ENCODE measurements around the gene GNAI3.

GNAI3 gene

DNA sequence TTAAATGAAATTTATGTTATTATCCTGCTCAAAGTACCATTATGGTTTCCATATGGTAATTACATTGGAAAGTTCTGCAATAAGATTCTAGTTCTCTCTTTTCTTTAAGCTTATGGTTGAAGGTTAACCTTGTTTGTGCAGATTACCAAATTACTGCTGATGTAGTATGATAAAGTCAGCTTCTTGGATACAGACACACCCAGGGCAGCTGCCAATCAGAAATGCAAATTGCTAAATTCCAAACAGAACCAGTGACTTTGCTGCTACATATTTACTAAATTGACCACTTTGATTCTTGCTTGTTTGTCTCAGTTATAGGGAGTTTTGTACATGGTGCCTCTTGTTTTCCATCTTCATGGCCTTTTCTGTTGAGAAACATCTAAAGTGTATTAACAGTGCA is 44.5 kb downstream of the GNAI3 start:
- H3K4me1 ChIP-seq (ENCODE audit: control insufficient read depth, low read length), result no peaks in the 10 kb centered on the region
- H3K27me3 ChIP-seq (ENCODE audit: control insufficient read depth, low read length), result no peaks in the 10 kb centered on the region
- H3K36me3 ChIP-seq (ENCODE audit: control insufficient read depth, low read length), result peaks cover 48% of the 10 kb centered on the region
- TF ChIP-seq, protein P1, sequence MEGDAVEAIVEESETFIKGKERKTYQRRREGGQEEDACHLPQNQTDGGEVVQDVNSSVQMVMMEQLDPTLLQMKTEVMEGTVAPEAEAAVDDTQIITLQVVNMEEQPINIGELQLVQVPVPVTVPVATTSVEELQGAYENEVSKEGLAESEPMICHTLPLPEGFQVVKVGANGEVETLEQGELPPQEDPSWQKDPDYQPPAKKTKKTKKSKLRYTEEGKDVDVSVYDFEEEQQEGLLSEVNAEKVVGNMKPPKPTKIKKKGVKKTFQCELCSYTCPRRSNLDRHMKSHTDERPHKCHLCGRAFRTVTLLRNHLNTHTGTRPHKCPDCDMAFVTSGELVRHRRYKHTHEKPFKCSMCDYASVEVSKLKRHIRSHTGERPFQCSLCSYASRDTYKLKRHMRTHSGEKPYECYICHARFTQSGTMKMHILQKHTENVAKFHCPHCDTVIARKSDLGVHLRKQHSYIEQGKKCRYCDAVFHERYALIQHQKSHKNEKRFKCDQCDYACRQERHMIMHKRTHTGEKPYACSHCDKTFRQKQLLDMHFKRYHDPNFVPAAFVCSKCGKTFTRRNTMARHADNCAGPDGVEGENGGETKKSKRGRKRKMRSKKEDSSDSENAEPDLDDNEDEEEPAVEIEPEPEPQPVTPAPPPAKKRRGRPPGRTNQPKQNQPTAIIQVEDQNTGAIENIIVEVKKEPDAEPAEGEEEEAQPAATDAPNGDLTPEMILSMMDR (IDR thresholded peaks at IDR 0.05; ENCODE audit: low read depth, low read length, poor library complexity, severe bottlenecking), result no peak
- TF ChIP-seq EZH2phosphoT487 (IDR thresholded peaks at IDR 0.05; ENCODE audit: borderline replicate concordance, low read length), result no peak
- H3K4me3 ChIP-seq (ENCODE audit: low read length), result no peak overlapping the region
- H3F3A ChIP-seq (ENCODE audit: control insufficient read depth, insufficient read depth), result no peaks in the 10 kb centered on the region
- no peaks in the 10 kb centered on the region for H3K79me2 ChIP-seq (ENCODE audit: control insufficient read depth, low read length)
- H3K9me2 ChIP-seq (replicated peaks; ENCODE audit: control insufficient read depth, low read length), result no peaks in the 10 kb centered on the region
- no peak overlapping the region for H3K27ac ChIP-seq (ENCODE audit: low read depth, low read length)
- no peaks in the 10 kb centered on the region for H4K20me1 ChIP-seq (ENCODE audit: control insufficient read depth, insufficient read depth, low read depth, low read length)
- H3K9me3 ChIP-seq (ENCODE audit: control insufficient read depth, insufficient read depth, low read length), result no peaks in the 10 kb centered on the region
- H3K4me2 ChIP-seq (ENCODE audit: low read length), result no peak overlapping the region

DNA sequence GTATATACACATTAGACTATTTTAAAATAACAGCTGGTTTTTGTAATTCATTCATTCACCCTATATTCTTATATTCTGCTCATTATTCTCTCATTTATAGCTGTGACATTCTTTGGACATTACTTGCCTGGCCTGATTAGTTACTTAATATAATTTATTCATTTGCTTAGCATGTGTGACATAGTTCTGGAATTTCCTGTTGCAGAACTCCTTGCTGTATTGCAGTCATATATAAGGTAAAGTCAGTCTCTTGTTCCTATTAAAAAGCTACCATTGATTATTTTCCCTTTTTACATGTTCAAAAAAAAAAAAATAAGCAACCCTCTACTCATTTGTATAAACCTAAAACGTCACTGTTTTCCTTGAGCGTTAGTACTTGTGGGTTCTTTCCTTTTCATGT is 47.1 kb downstream of the GNAI3 start:
- Histone ChIP-seq H3K79me2 (ENCODE audit: control insufficient read depth, low read length) (no peaks in the 10 kb centered on the region), H3K9me2 (replicated peaks; ENCODE audit: control insufficient read depth, low read length) (no peaks in the 10 kb centered on the region), H3K4me2 (ENCODE audit: low read length) (no peak overlapping the region), H3K27me3 (ENCODE audit: control insufficient read depth, low read length) (no peaks in the 10 kb centered on the region), H3K27ac (ENCODE audit: low read depth, low read length) (no peak overlapping the region), H4K20me1 (ENCODE audit: control insufficient read depth, insufficient read depth, low read depth, low read length) (no peaks in the 10 kb centered on the region), H3K9me3 (ENCODE audit: control insufficient read depth, insufficient read depth, low read length) (no peaks in the 10 kb centered on the region), H3K4me3 (ENCODE audit: low read length) (no peak overlapping the region), H3K36me3 (ENCODE audit: control insufficient read depth, low read length) (peaks cover 33% of the 10 kb centered on the region), H3K4me1 (ENCODE audit: control insufficient read depth, low read length) (no peaks in the 10 kb centered on the region), H3F3A (ENCODE audit: control insufficient read depth, insufficient read depth) (no peaks in the 10 kb centered on the region)
- TF ChIP-seq EZH2phosphoT487 (IDR thresholded peaks at IDR 0.05; ENCODE audit: borderline replicate concordance, low read length), result no peak
- TF ChIP-seq, protein P1 (IDR thresholded peaks at IDR 0.05; ENCODE audit: low read depth, low read length, poor library complexity, severe bottlenecking), result no peak

DNA sequence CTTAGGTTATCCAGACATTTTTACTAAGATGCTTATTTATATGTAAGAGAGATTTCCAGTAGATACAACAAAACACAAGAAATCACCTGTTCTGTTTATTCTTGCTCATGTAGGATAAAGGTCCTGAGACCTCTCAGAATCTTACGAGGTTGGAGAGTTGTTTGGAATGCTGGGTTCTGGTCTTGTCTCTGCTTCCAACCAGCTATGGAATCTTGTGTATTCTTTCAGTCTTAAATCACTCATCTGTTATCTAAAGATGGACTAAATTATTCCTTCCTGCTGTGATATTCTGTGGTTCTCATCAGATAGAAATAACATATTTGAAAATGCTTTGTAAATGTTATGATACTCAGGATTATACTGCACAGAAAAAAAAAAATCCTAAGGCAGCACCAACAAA is 49.7 kb downstream of the GNAI3 start:
- Histone ChIP-seq H3K4me3 (ENCODE audit: low read length) (no peak overlapping the region), H3K27me3 (ENCODE audit: control insufficient read depth, low read length) (no peaks in the 10 kb centered on the region), H3K36me3 (ENCODE audit: control insufficient read depth, low read length) (peaks cover 13% of the 10 kb centered on the region), H3K9me2 (replicated peaks; ENCODE audit: control insufficient read depth, low read length) (no peaks in the 10 kb centered on the region), H3K4me2 (ENCODE audit: low read length) (no peak overlapping the region), H3F3A (ENCODE audit: control insufficient read depth, insufficient read depth) (no peaks in the 10 kb centered on the region), H3K79me2 (ENCODE audit: control insufficient read depth, low read length) (no peaks in the 10 kb centered on the region), H4K20me1 (ENCODE audit: control insufficient read depth, insufficient read depth, low read depth, low read length) (no peaks in the 10 kb centered on the region), H3K4me1 (ENCODE audit: control insufficient read depth, low read length) (no peaks in the 10 kb centered on the region), H3K27ac (ENCODE audit: low read depth, low read length) (no peak overlapping the region), H3K9me3 (ENCODE audit: control insufficient read depth, insufficient read depth, low read length) (no peaks in the 10 kb centered on the region)
- no peak for TF ChIP-seq EZH2phosphoT487 (IDR thresholded peaks at IDR 0.05; ENCODE audit: borderline replicate concordance, low read length)
- TF ChIP-seq, protein P1 (IDR thresholded peaks at IDR 0.05; ENCODE audit: low read depth, low read length, poor library complexity, severe bottlenecking), result no peak

DNA sequence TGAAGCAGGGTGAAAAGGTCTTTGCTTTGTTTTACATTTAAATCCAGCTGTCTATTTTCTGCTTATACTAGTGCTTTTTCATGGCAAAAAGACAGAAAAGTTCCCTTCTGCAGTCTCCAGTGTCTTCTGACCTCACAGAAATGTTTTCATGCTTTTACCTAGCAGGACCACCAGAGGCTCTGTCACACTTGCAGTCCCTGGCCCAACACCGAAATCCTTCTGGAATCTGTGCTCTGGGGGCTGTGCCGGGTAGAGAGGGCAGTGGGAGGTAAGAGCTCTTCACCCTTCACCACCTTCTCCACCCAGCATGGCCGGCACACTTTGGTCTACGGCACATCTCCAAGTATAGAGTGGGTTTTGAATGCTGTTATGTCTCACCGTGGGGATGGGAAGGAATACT is 50.2 kb downstream of the GNAI3 start:
- Histone ChIP-seq H3K9me3 (ENCODE audit: control insufficient read depth, insufficient read depth, low read length) (no peaks in the 10 kb centered on the region), H3K9me2 (replicated peaks; ENCODE audit: control insufficient read depth, low read length) (no peaks in the 10 kb centered on the region), H3K36me3 (ENCODE audit: control insufficient read depth, low read length) (peaks cover 8% of the 10 kb centered on the region), H3K27me3 (ENCODE audit: control insufficient read depth, low read length) (no peaks in the 10 kb centered on the region), H4K20me1 (ENCODE audit: control insufficient read depth, insufficient read depth, low read depth, low read length) (no peaks in the 10 kb centered on the region), H3K4me3 (ENCODE audit: low read length) (no peak overlapping the region), H3K4me2 (ENCODE audit: low read length) (no peak overlapping the region), H3K27ac (ENCODE audit: low read depth, low read length) (no peak overlapping the region), H3F3A (ENCODE audit: control insufficient read depth, insufficient read depth) (no peaks in the 10 kb centered on the region), H3K79me2 (ENCODE audit: control insufficient read depth, low read length) (no peaks in the 10 kb centered on the region), H3K4me1 (ENCODE audit: control insufficient read depth, low read length) (no peaks in the 10 kb centered on the region)
- no peak for TF ChIP-seq EZH2phosphoT487 (IDR thresholded peaks at IDR 0.05; ENCODE audit: borderline replicate concordance, low read length)
- TF ChIP-seq, protein P1 (IDR thresholded peaks at IDR 0.05; ENCODE audit: low read depth, low read length, poor library complexity, severe bottlenecking), result peak; percentile 24
